Activated B cell treated with CpG ODN at 0.5 μM for 24 hours (primary cell): ENCODE results near the gene GJB4. TPM values are rescaled to one million over a fixed set of nuclear protein-coding genes. Genes with fewer than 3 reads are reported as not detected.
"Not testable (repeated sequence)": the region's sequence is repeated elsewhere in the genome, so short reads cannot be mapped to it uniquely, and the experiment has no call there.

Source experiments
- ATAC-seq: fragments of 200-7000 bp; cut with Tn5 transposase; one replicate; pipeline ENCODE4 v1.10.0; 2021; ENCODE audit warnings: low read depth, mild to moderate bottlenecking, moderate library complexity
- CTCF ChIA-PET: fragments of 350-600 bp; sonication (Branson Sonifier 250); formaldehyde crosslinking; loops from one replicate; lab custom pipeline; 2021; ENCODE audit warnings: antibody characterized with exemption; lab: Charles Lee
- POLR2A ChIA-PET: fragments of 350-600 bp; sonication (Branson Sonifier 250); formaldehyde crosslinking; loops from one replicate; lab custom pipeline; 2021; ENCODE audit warnings: antibody characterized with exemption; lab: Charles Lee
- DNase-seq: peaks from one replicate; pipeline ENCODE4 v3.0.0; 2022
- H3K27ac Mint-ChIP-seq: one replicate; pipeline ENCODE4 v1.8.0; 2020; ENCODE audit warnings: mixed read lengths
- H3K27me3 Mint-ChIP-seq: one replicate; pipeline ENCODE4 v1.8.0; 2021; ENCODE audit warnings: mixed read lengths
- H3K36me3 Mint-ChIP-seq: one replicate; pipeline ENCODE4 v1.8.0; 2021; ENCODE audit warnings: low read depth, mixed read lengths
- H3K4me1 Mint-ChIP-seq: one replicate; pipeline ENCODE4 v1.8.0; 2021; ENCODE audit warnings: mixed read lengths
- H3K4me3 Mint-ChIP-seq: one replicate; pipeline ENCODE4 v1.8.0; 2020; ENCODE audit warnings: mild to moderate bottlenecking, mixed read lengths
- H3K9me3 Mint-ChIP-seq: one replicate; pipeline ENCODE4 v1.8.0; 2020; ENCODE audit warnings: mixed read lengths
- CTCF ChIP-seq: fragments of 200-600 bp; IDR thresholded peaks from one replicate; pipeline ENCODE4 v1.8.0; 2022; ENCODE audit warnings: antibody characterized with exemption, mild to moderate bottlenecking
- intact Hi-C: fragments of 100-400 bp; cut with micrococcal nuclease; formaldehyde crosslinking; loops from one replicate; pipeline ENCODE4 v1.15.1; 2024
- total RNA-seq: library from RNA; stranded (reverse); gene quantifications from 2 replicates; pipeline ENCODE4 v1.2.3, GENCODE V29; 2022

The GJB4 gene
- total RNA-seq, 1 donor from 2014 or later, result not detected

DNA sequence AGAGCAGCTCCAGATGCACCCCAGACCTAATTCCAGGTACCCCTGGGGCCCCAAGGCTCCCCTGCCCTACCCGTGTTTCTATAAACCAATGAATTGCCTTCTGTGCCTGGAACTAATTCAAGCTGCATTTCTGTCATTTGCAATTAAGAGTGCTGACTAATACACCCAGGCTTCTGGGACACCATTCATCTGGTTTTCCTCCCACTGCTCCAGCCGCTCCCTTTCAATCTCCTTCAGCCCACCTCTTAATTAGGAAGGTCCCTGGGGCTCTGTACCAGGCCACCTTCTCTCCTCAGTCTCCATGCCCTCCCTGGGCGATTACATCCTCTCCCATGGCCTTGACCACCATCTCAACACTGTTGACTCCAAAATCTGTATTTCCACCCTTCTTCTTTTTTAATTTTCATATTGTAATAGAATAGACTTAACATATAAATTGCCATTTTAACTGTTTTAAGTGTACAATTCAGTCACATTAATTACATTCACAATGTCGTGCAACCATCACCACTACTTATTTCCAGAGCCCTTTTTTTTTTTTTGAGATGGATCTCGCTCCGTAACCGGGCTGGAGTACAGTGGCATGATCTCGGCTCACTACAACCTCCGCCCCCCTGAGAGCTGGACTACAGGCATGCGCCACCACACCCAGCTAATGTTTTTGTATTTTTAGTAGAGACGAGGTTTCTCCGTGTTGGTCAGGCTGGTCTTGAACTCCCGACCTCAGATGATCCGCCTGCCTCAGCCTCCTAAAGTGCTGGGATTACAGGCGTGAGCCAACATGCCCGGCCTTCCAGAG lies 12.2 kb downstream of the GJB4 start:
- ATAC-seq (no peak), DNase-seq (no peak)
- ChIA-PET POLR2A (no interaction called here), CTCF (no interaction called here)
- intact Hi-C loops, result no loop called here
- Mint-ChIP-seq H3K27ac (no peak overlapping the region), H3K27me3 (peaks cover 2% of the 10 kb centered on the region), H3K4me3 (no peak overlapping the region), H3K36me3 (no peaks in the 10 kb centered on the region), H3K9me3 (no peaks in the 10 kb centered on the region), H3K4me1 (no peaks in the 10 kb centered on the region)
- no peak for TF ChIP-seq CTCF

DNA sequence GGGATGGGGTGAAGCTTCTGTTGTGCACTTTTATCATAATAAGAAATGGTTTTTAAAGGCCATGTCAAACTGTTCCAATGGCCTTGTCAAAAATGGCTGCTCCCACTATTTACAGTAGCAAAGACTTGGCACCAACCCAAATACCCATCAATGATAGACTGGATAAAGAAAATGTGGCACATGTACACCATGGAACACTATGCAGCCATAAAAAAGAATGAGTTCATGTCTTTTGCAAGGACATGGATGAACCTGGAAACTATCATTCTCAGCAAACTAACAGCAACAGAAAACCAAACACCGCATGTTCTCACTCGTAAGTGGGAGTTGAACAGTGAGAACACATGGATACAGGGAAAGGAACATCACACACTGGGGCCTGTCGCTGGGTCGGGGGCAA lies 13.6 kb downstream of the GJB4 start:
- POLR2A ChIA-PET, result not testable (repeated sequence)

DNA sequence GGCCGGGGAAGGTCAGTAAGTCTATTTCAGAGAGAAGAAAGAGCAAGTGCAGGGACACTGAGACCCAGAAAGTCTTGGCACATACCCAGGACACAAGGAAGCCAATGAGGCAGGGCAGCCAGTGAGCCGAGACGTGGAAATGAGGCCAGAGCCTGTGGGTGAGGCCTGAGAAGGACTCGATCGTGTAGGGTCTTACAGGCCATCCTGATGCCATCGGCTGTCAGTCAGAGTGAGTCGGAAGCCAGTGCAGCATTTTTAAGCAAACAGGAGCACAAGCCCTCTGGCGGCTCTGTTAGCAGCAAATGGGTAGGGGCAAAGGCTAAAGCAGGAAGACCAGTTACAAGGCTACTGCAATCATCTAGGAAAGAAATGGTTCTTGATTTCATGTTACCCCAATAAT lies 15.4 kb downstream of the GJB4 start:
- H3K27me3 Mint-ChIP-seq, result peaks cover 20% of the 10 kb centered on the region

More for the DNA sequence above, 13.6 kb downstream of the GJB4 start:
- H3K9me3 Mint-ChIP-seq, CTCF ChIA-PET, ATAC-seq, DNase-seq, H3K4me3 Mint-ChIP-seq, H3K4me1 Mint-ChIP-seq, intact Hi-C loops, H3K27me3 Mint-ChIP-seq, H3K27ac Mint-ChIP-seq, H3K36me3 Mint-ChIP-seq: not testable (repeated sequence)

GRCh38 chr1:34776911-34777310 lies 17.4 kb downstream of the GJB4 start:
- no peak overlapping the region for H3K27ac Mint-ChIP-seq
- CTCF ChIA-PET, result no interaction called here
- POLR2A ChIA-PET, result no interaction called here
- no peak for TF ChIP-seq CTCF
- no peaks in the 10 kb centered on the region for H3K4me1 Mint-ChIP-seq
- H3K27me3 Mint-ChIP-seq, result peaks cover 27% of the 10 kb centered on the region
- DNase-seq, result no peak
- no peak overlapping the region for H3K4me3 Mint-ChIP-seq
- no peak for ATAC-seq
- intact Hi-C loops, result no loop called here
- no peaks in the 10 kb centered on the region for H3K9me3 Mint-ChIP-seq
- no peaks in the 10 kb centered on the region for H3K36me3 Mint-ChIP-seq

More for the DNA sequence above, 15.4 kb downstream of the GJB4 start:
- Mint-ChIP-seq H3K9me3 (no peaks in the 10 kb centered on the region), H3K27ac (no peak overlapping the region), H3K36me3 (no peaks in the 10 kb centered on the region), H3K4me3 (no peak overlapping the region), H3K4me1 (no peaks in the 10 kb centered on the region)
- POLR2A ChIA-PET, result no interaction called here
- DNase-seq (no peak), ATAC-seq (no peak)
- intact Hi-C loops, result no loop called here
- CTCF ChIA-PET, result no interaction called here
- TF ChIP-seq CTCF, result no peak

DNA sequence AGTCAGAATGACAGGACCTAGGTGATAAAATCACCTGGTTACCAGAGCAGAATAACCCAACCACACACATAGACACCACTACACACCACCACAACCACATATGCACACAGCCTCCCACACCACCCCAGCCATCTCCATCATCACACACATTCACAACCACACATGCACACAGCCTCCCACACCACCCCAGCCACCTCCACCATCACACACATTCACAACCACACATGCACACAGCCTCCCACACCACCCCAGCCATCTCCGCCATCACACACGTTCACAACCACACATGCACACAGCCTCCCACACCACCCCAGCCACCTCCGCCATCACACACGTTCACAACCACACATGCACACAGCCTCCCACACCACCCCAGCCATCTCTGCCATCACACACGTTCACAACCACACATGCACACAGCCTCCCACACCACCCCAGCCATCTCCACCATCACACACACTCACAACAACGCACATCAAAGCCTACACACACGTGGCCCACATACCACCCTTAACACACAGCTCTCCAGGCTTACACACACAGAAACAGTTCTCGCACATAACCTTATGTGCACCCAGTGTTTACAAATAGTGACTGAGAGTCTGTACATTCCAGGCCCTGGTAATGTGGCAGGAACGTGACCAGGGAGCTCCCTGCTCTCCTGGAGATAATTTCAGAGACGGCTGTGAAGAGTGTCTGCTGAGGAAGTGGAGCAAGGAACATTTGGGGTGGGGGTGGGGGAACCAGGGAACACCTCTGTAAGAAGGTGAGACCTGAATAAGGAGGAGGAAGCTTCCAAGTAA lies 18.2 kb downstream of the GJB4 start:
- CTCF ChIA-PET, result no interaction called here
- Mint-ChIP-seq H3K4me3 (no peak overlapping the region), H3K36me3 (no peaks in the 10 kb centered on the region), H3K9me3 (no peaks in the 10 kb centered on the region), H3K4me1 (no peaks in the 10 kb centered on the region), H3K27ac (no peak overlapping the region), H3K27me3 (peaks cover 33% of the 10 kb centered on the region)
- intact Hi-C loops, result no loop called here
- no peak for DNase-seq
- no peak for TF ChIP-seq CTCF
- ATAC-seq, result no peak
- POLR2A ChIA-PET, result no interaction called here
